ENCODE data around the gene ADAM12.

DNA sequence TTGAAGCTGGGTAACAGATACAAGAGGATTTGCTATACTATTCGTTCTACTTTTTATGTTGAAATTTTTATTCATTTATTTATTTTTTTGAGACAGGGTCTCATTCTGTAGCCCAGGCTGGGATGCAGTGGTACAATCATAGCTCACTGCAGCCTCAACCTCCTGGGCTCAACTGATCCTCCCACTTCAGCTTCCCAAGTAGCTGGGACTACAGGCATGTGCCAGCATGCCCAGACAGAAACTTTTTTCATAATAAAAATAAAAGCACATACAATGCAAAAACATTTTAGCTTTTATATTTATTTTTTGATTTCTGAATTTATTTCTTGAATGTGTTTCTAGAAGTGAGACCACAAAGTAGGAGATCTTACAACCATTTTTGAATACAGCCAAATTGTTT, 420.7 kb downstream of the ADAM12 start:
- no peak for TF ChIP-seq EZH2 (IDR thresholded peaks at IDR 0.05)
- TF ChIP-seq FOXP2 (optimal IDR thresholded peaks at IDR 0.05; ENCODE audit: control extremely low read depth, extremely low read length, insufficient read depth), result no peak

All from SK-N-MC (cell line).